ENCODE results near the gene HECA. TPM values are rescaled to one million over a fixed set of nuclear protein-coding genes. Genes with fewer than 3 reads are reported as not detected.

Gene HECA
- total RNA-seq, 1 experiment from 2014 or later = 14.3 TPM

DNA sequence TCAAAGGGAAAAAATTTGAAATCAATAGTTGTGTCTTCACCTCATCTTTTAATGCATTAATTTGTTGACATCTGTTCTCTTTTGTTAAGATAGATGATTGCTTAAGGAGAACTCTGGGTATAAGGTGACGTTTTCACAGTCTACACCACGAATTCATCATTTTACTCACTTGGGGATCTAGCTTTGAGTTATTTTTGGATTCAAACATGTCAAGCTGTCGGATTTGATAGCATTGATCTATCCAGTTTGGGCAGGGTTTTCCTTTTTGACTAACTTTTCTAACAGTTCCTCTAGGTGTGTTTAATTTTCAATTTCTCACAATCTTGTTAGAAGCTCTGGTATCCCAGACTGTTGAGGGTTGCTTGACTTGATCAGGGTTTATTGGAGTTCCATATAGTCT, 49.6 kb downstream of the HECA start:
- H3K4me1 ChIP-seq (ENCODE audit: insufficient read depth, low read length, poor library complexity, severe bottlenecking) = no peaks in the 10 kb centered on the region
- ChIA-PET CTCF (no interaction called here), POLR2A (ENCODE audit: low non-redundant PET) (no interaction called here)
- H3K27me3 ChIP-seq (replicated peaks; ENCODE audit: insufficient read depth, low read depth, low read length, poor library complexity) = no peaks in the 10 kb centered on the region
- H3K9me3 ChIP-seq (ENCODE audit: low read depth, low read length, poor library complexity, severe bottlenecking) = no peaks in the 10 kb centered on the region
- TF ChIP-seq, protein P1, sequence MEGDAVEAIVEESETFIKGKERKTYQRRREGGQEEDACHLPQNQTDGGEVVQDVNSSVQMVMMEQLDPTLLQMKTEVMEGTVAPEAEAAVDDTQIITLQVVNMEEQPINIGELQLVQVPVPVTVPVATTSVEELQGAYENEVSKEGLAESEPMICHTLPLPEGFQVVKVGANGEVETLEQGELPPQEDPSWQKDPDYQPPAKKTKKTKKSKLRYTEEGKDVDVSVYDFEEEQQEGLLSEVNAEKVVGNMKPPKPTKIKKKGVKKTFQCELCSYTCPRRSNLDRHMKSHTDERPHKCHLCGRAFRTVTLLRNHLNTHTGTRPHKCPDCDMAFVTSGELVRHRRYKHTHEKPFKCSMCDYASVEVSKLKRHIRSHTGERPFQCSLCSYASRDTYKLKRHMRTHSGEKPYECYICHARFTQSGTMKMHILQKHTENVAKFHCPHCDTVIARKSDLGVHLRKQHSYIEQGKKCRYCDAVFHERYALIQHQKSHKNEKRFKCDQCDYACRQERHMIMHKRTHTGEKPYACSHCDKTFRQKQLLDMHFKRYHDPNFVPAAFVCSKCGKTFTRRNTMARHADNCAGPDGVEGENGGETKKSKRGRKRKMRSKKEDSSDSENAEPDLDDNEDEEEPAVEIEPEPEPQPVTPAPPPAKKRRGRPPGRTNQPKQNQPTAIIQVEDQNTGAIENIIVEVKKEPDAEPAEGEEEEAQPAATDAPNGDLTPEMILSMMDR (conservative IDR thresholded peaks at IDR 0.05; ENCODE audit: low read depth, low read length) = no peak
- TF ChIP-seq EZH2 (IDR thresholded peaks at IDR 0.05; ENCODE audit: borderline replicate concordance, low read depth, low read length, poor library complexity, severe bottlenecking) = no peak
- no peak overlapping the region for H3K27ac ChIP-seq (ENCODE audit: low read depth, low read length, poor library complexity, severe bottlenecking)
- BruUV-seq (replicated peaks) = no TSS peak
- DNase-seq (ENCODE audit: low spot score) = no peak
- no peak overlapping the region for H3K4me3 ChIP-seq (ENCODE audit: low read depth, low read length, poor library complexity, severe bottlenecking)
- intact Hi-C loops (cut with micrococcal nuclease; ENCODE audit: unreplicated experiment) = no loop called here
- no peaks in the 10 kb centered on the region for H3K36me3 ChIP-seq (ENCODE audit: insufficient read depth, low read length, poor library complexity, severe bottlenecking)

DNA sequence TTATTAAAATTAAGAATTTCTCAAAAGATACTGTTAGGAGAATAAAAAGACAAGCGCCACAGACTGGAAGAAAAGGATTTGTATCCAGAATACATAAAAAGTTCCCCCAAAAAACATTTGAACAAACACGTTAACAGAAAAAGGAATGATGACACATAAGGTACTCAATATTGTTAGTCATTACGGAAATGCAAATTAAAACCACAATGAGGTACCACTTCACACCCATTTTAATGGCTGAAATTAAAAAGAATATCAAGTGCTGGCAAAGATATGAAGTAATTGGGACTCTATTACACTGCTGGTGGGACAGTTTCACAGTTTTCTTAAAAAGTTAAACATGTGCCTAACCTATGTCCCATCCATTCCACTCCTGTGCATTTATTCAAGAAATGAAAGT, 51.4 kb downstream of the HECA start:
- Histone ChIP-seq H3K9me3 (ENCODE audit: low read depth, low read length, poor library complexity, severe bottlenecking) (no peaks in the 10 kb centered on the region), H3K36me3 (ENCODE audit: insufficient read depth, low read length, poor library complexity, severe bottlenecking) (no peaks in the 10 kb centered on the region), H3K27ac (ENCODE audit: low read depth, low read length, poor library complexity, severe bottlenecking) (no peak overlapping the region), H3K4me3 (ENCODE audit: low read depth, low read length, poor library complexity, severe bottlenecking) (no peak overlapping the region), H3K4me1 (ENCODE audit: insufficient read depth, low read length, poor library complexity, severe bottlenecking) (no peaks in the 10 kb centered on the region), H3K27me3 (replicated peaks; ENCODE audit: insufficient read depth, low read depth, low read length, poor library complexity) (no peaks in the 10 kb centered on the region)
- TF ChIP-seq, protein P1 (conservative IDR thresholded peaks at IDR 0.05; ENCODE audit: low read depth, low read length) = no peak
- TF ChIP-seq EZH2 (IDR thresholded peaks at IDR 0.05; ENCODE audit: borderline replicate concordance, low read depth, low read length, poor library complexity, severe bottlenecking) = no peak
- ChIA-PET POLR2A (ENCODE audit: low non-redundant PET) (no interaction called here), CTCF (no interaction called here)
- intact Hi-C loops (cut with micrococcal nuclease; ENCODE audit: unreplicated experiment) = no loop called here
- no TSS peak for BruUV-seq (replicated peaks)
- DNase-seq (ENCODE audit: low spot score) = no peak

DNA sequence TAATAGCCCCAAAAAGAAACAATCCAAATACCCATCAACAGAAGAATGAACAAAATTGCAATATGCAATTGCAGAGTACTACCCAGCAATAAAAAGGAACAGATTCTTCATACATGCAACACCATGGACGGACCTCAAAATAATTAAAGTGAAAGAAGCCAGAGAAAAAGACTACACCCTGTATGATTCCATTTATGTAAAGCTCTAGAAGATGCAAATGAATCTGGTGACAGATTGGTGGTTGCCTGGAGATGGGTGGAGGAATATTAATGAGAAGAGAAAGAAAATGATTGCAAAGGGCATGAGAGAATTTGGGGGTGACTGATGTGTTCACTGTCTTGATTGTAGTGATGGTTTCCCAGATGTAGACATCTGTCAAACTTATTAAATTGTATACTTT, 51.8 kb downstream of the HECA start:
- Histone ChIP-seq H3K4me1 (ENCODE audit: insufficient read depth, low read length, poor library complexity, severe bottlenecking) (no peaks in the 10 kb centered on the region), H3K36me3 (ENCODE audit: insufficient read depth, low read length, poor library complexity, severe bottlenecking) (no peaks in the 10 kb centered on the region), H3K4me3 (ENCODE audit: low read depth, low read length, poor library complexity, severe bottlenecking) (no peak overlapping the region), H3K9me3 (ENCODE audit: low read depth, low read length, poor library complexity, severe bottlenecking) (no peaks in the 10 kb centered on the region), H3K27ac (ENCODE audit: low read depth, low read length, poor library complexity, severe bottlenecking) (no peak overlapping the region), H3K27me3 (replicated peaks; ENCODE audit: insufficient read depth, low read depth, low read length, poor library complexity) (no peaks in the 10 kb centered on the region)
- ChIA-PET CTCF (no interaction called here), POLR2A (ENCODE audit: low non-redundant PET) (no interaction called here)
- no peak for DNase-seq (ENCODE audit: low spot score)
- BruUV-seq (replicated peaks) = no TSS peak
- intact Hi-C loops (cut with micrococcal nuclease; ENCODE audit: unreplicated experiment) = no loop called here
- no peak for TF ChIP-seq EZH2 (IDR thresholded peaks at IDR 0.05; ENCODE audit: borderline replicate concordance, low read depth, low read length, poor library complexity, severe bottlenecking)
- TF ChIP-seq, protein P1 (conservative IDR thresholded peaks at IDR 0.05; ENCODE audit: low read depth, low read length) = no peak

Measured in A673 (cell line).